ENCODE data around the gene AP2B1.

Gene AP2B1

GRCh38 chr17:35630530-35631148 is 43.5 kb downstream of the AP2B1 start:
- no peak for DNase-seq
- TF ChIP-seq POLR2A (IDR thresholded peaks at IDR 0.05; ENCODE audit: low read length): no peak
- TF ChIP-seq GATA1 (IDR thresholded peaks at IDR 0.05; ENCODE audit: low read depth, low read length): no peak

GRCh38 chr17:35641032-35641431 is 53.9 kb downstream of the AP2B1 start:
- TF ChIP-seq POLR2A (IDR thresholded peaks at IDR 0.05; ENCODE audit: low read length) (no peak), GATA1 (IDR thresholded peaks at IDR 0.05; ENCODE audit: low read depth, low read length) (no peak)

GRCh38 chr17:35645923-35646322 is 58.8 kb downstream of the AP2B1 start:
- TF ChIP-seq POLR2A (IDR thresholded peaks at IDR 0.05; ENCODE audit: low read length) (no peak), GATA1 (IDR thresholded peaks at IDR 0.05; ENCODE audit: low read depth, low read length) (no peak)
- DNase-seq: no peak

More at GRCh38 chr17:35641032-35641431, 53.9 kb downstream of the AP2B1 start:
- DNase-seq: no peak

- TF ChIP-seq POLR2A (IDR thresholded peaks at IDR 0.05; ENCODE audit: low read length): no peak
- TF ChIP-seq GATA1 (IDR thresholded peaks at IDR 0.05; ENCODE audit: low read depth, low read length): no peak
- DNase-seq: no peak
Observed at GRCh38 chr17:35651467-35651866, 64.3 kb downstream of the AP2B1 start.

- no peak for DNase-seq
- TF ChIP-seq POLR2A (IDR thresholded peaks at IDR 0.05; ENCODE audit: low read length) (no peak), GATA1 (IDR thresholded peaks at IDR 0.05; ENCODE audit: low read depth, low read length) (no peak)
Observed at GRCh38 chr17:35653619-35654361, 66.7 kb downstream of the AP2B1 start.

GRCh38 chr17:35655303-35655702 is 68.2 kb downstream of the AP2B1 start:
- TF ChIP-seq GATA1 (IDR thresholded peaks at IDR 0.05; ENCODE audit: low read depth, low read length) (no peak), POLR2A (IDR thresholded peaks at IDR 0.05; ENCODE audit: low read length) (no peak)
- no peak for DNase-seq

GRCh38 chr17:35660902-35661301 is 73.8 kb downstream of the AP2B1 start:
- TF ChIP-seq POLR2A (IDR thresholded peaks at IDR 0.05; ENCODE audit: low read length) (no peak), GATA1 (IDR thresholded peaks at IDR 0.05; ENCODE audit: low read depth, low read length) (no peak)
- no peak for DNase-seq

- no peak for DNase-seq
- TF ChIP-seq GATA1 (IDR thresholded peaks at IDR 0.05; ENCODE audit: low read depth, low read length): no peak
- no peak for TF ChIP-seq POLR2A (IDR thresholded peaks at IDR 0.05; ENCODE audit: low read length)
Observed at GRCh38 chr17:35664685-35665084, 77.6 kb downstream of the AP2B1 start.

GRCh38 chr17:35665662-35666061 is 78.5 kb downstream of the AP2B1 start:
- no peak for DNase-seq
- TF ChIP-seq POLR2A (IDR thresholded peaks at IDR 0.05; ENCODE audit: low read length): no peak
- TF ChIP-seq GATA1 (IDR thresholded peaks at IDR 0.05; ENCODE audit: low read depth, low read length): no peak

GRCh38 chr17:35666070-35666469 is 78.9 kb downstream of the AP2B1 start:
- no peak for TF ChIP-seq POLR2A (IDR thresholded peaks at IDR 0.05; ENCODE audit: low read length)
- no peak for TF ChIP-seq GATA1 (IDR thresholded peaks at IDR 0.05; ENCODE audit: low read depth, low read length)
- DNase-seq: no peak

- TF ChIP-seq POLR2A (IDR thresholded peaks at IDR 0.05; ENCODE audit: low read length) (no peak), GATA1 (IDR thresholded peaks at IDR 0.05; ENCODE audit: low read depth, low read length) (no peak)
- peak; percentile 12 to 49 for DNase-seq
Observed at GRCh38 chr17:35666967-35667532, 79.9 kb downstream of the AP2B1 start.

- no peak for DNase-seq
- TF ChIP-seq GATA1 (IDR thresholded peaks at IDR 0.05; ENCODE audit: low read depth, low read length) (no peak), POLR2A (IDR thresholded peaks at IDR 0.05; ENCODE audit: low read length) (no peak)
Observed at GRCh38 chr17:35668802-35669201, 81.7 kb downstream of the AP2B1 start.

GRCh38 chr17:35674552-35674951 is 87.4 kb downstream of the AP2B1 start:
- no peak for DNase-seq
- no peak for TF ChIP-seq GATA1 (IDR thresholded peaks at IDR 0.05; ENCODE audit: low read depth, low read length)
- no peak for TF ChIP-seq POLR2A (IDR thresholded peaks at IDR 0.05; ENCODE audit: low read length)

GRCh38 chr17:35676441-35676840 is 89.3 kb downstream of the AP2B1 start:
- no peak for DNase-seq
- TF ChIP-seq POLR2A (IDR thresholded peaks at IDR 0.05; ENCODE audit: low read length) (no peak), GATA1 (IDR thresholded peaks at IDR 0.05; ENCODE audit: low read depth, low read length) (no peak)

Data from erythroblast (primary cell).